Measurements from ENCODE around the gene MED1.

DNA sequence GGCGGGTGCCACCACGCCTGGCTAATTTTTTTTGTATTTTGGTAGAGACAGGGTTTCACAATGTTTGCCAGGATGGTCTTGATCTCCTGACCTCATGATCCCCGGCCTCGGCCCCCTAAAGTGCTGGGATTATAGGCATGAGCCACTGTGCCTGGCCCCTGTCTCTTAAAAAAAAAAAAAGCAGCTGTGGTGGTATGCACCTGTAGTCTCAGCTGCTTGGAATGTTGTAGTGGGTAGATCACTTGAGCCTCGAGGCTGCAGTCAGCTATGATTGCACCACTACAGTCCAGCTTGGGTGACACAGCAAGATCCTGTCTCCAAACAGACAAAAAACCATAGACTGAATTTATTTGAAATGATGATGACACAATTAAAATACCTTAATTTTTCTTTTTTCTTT, 34.5 kb upstream of the MED1 start:
- no peak for TF ChIP-seq CTCF (IDR thresholded peaks at IDR 0.05; ENCODE audit: borderline replicate concordance, extremely low read depth, low read length, poor library complexity, severe bottlenecking)
- no peak for TF ChIP-seq EZH2 (IDR thresholded peaks at IDR 0.05; ENCODE audit: borderline replicate concordance, low read depth, low read length, severe bottlenecking)
